SK-N-DZ (cell line): ENCODE data around the gene CHPF2.
A peak's percentile ranks its signal among the peaks of the same experiment; 100 is the strongest.

Experiments used
- DNase-seq: peaks from one replicate; pipeline ENCODE4 v3.0.0-alpha.2; 2015; ENCODE audit warnings: low spot score

Gene CHPF2

GRCh38 chr7:151233804-151234203 lies 1.5 kb downstream of the CHPF2 start:
- DNase-seq = no peak

GRCh38 chr7:151235091-151235787 lies 3.0 kb downstream of the CHPF2 start:
- no peak for DNase-seq

- no peak for DNase-seq
Observed at GRCh38 chr7:151236406-151236805, 4.1 kb downstream of the CHPF2 start.

GRCh38 chr7:151237244-151238189 lies 5.2 kb downstream of the CHPF2 start:
- DNase-seq = no peak

GRCh38 chr7:151238190-151238810 lies 6.0 kb downstream of the CHPF2 start:
- no peak for DNase-seq

- no peak for DNase-seq
Observed at GRCh38 chr7:151238924-151239836, 6.9 kb downstream of the CHPF2 start.

- no peak for DNase-seq
Observed at GRCh38 chr7:151239837-151240459, 7.7 kb downstream of the CHPF2 start.

- no peak for DNase-seq
Observed at GRCh38 chr7:151240536-151240935, 8.3 kb downstream of the CHPF2 start.

GRCh38 chr7:151240942-151241754 lies 8.9 kb downstream of the CHPF2 start:
- DNase-seq = no peak

GRCh38 chr7:151241755-151242096 lies 9.4 kb downstream of the CHPF2 start:
- no peak for DNase-seq

- DNase-seq = no peak
Observed at GRCh38 chr7:151242159-151243044, 10.1 kb downstream of the CHPF2 start.

- no peak for DNase-seq
Observed at GRCh38 chr7:151243045-151243349, 10.7 kb downstream of the CHPF2 start.

GRCh38 chr7:151243408-151244195 lies 11.3 kb downstream of the CHPF2 start:
- peak; percentile 61 for DNase-seq

GRCh38 chr7:151244196-151244840 lies 12.0 kb downstream of the CHPF2 start:
- DNase-seq = peak; percentile 63

- DNase-seq = no peak
Observed at GRCh38 chr7:151244841-151245346, 12.6 kb downstream of the CHPF2 start.

- peak; percentile 48 for DNase-seq
Observed at GRCh38 chr7:151245360-151246101, 13.2 kb downstream of the CHPF2 start.
